Activated CD4-positive, CD25-positive, alpha-beta regulatory T cell treated with anti-CD3 and anti-CD28 coated beads, Interleukin-2, amount 50 U/mL, for 24 hours (primary cell): ENCODE measurements around the gene COL27A1.
"Not testable (repeated sequence)": the region's sequence is repeated elsewhere in the genome, so short reads cannot be mapped to it uniquely, and the experiment has no call there.

Experiments used
- ATAC-seq, 2 donors: fragments of 150-1000 bp; cut with Tn5 transposase; one replicate each; pipeline ENCODE4 v1.10.0; 2021; ENCODE audit warnings: mild to moderate bottlenecking in 1 of 2, moderate library complexity in 1 of 2

The COL27A1 gene

DNA sequence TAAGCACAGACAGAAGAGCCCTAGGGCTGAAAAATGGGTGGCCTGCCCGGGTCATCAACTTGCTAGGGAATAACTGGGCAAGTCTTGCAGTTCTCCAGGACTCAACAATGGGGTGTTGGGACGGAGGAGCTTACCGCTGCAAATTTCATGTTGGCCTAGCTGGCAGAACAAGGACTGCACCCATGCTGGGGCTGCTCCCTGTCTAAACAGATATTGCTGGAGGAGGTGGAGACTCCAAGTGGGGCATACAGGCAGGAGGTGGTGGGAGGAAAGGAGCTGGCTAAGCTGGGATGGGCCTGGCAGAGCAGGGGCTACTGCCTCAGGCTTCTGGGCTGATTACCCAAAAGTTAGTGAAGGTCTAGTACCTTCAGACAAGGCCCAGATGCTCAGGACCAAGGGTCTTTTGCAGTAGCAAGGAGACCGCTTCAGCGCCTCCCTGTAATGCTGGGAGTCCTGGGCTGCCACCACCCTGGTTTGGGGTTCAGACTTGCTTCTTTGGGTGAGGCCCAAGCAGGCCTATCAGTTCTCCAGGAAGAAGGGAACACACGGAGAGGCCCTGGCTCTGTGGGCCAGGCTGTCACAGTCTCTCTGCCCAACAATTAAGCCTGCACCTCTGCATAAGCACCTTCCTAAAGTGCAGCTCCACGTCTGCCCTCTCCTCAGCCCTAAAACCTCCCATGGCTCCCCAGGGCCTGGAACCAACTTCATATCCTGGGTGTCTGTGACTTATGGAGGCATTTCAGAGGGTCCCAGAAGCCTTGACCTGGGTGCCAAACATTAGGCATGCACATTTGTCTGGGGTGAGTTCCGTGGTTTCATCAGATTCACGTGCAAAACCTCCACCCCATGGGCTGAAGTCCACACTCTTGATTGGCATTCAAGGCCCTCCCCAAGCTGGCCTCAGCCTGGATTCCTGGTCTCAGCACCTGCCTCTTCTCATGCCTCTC lies 32.0 kb upstream of the COL27A1 start:
- no peak for ATAC-seq

DNA sequence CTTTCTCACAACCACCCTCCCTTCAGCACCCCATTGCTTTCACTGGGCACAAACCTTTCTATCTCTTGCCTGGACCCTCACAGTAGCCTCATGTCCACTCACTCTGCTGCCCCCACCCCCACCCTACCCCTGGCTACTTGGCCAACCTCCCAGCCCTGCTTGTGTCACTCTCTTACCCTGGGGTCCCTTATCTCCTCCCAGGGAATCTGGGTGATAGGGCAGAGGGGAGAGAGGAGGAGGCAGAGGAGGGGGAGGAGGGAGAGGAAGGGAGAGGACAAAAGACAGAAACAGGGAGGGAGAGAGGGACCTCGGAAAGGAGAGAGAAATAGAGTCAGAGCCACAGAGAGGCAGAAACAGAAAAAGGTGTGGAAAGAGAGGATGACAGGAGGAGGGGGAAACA lies 31.2 kb upstream of the COL27A1 start:
- no peak for ATAC-seq

DNA sequence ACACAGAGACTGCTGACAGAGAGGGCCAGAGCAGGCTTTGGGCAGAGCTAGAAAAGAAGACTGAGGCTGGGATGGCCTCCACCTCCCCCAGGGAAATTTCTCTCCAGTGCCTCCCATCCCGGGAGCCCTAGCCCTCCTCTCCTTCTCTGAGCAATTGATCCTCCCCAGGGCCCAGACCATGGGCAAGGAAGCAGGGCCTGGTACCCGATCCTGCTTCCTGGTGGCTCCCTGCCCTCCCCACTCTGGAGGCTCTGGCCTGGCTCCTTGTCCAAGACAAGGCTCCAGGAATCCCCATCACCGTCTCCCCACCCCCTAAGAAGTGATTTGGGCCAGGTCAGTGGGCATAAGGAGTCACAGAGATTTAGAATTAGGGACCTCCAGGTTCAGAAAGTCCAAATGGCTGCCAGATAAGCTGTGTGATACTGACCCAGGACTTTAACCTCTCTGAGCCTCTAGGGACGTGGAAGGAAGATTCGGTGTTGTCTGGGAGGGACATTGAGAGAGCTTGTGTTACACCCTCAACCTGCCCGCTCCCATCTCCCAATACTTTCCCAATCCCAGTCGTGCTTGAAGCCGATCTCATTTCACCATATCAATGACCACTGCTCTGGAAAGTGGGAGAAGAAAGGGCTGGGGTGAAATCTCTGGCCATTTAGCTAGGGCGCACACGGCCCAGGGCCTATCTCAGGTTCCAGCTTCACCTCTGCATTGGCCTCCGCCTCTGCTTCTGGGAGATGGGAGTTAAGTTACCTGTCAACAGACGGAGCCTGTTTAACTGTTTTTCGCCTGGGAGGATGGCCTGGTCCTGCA lies 30.5 kb upstream of the COL27A1 start:
- ATAC-seq: no peak

DNA sequence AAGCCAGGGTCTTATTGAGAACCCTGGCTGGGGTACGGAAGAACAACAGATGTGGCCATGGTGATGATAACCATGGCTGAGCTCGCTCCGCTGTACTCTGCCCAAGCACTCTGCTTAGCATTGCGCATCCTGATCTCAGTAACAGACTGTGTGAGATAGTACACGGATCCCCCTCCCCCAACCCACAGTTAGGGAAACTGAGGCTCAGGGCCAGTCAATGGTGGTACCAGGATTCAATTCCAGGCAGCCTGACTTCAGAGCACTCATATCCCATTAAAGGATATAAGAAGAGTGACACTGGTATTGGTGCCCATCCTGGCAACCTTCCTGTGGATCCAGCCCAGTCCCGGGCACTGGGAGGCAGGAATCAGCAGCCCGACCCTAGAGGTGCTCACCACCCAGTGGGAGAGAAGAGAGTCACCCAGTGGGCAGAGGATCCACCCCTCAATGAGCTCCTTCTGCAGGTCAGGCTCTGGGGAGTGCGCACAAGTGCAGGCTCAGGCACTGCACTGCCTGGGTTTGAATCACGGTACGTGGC lies 29.8 kb upstream of the COL27A1 start:
- ATAC-seq: no peak

DNA sequence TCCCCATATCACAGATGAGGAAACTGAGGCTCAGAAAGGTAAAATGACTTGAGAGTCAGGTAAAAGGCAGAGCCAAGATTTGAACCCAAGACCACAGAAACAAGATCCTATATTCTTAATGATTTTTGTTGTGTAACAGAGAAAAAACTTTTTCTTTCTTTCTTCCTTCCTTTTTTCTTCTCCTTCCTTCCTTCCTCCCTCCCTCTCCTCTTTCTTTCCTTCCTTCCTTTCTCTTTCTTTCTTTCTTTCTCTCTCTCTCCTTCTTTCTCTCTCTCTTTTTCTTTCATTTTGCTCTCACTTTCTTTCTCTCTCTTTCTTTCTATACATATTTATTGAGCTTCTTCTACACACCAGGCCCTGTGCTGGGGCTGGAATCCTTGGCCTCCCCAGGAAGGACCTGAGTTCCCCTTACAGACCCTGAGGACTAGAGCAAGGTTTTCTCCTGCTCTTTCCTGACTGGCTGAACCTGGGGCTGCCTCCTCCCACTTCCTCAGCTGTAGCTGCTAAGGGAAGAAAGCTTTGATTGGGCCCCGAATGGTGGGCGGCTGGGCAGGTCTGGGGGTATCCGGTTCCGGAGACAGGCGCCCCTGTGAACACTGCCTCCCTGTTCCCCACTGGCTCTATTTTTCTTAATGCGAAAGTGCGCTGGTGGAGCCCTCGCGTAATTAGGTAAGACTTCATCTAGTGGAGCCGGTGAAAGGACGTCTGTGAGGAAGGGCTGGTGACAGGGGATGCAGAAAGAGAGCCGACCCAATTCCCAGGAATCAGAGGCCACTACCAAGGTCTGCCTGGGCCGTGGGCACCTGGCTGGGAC lies 28.9 kb upstream of the COL27A1 start:
- ATAC-seq: no peak

DNA sequence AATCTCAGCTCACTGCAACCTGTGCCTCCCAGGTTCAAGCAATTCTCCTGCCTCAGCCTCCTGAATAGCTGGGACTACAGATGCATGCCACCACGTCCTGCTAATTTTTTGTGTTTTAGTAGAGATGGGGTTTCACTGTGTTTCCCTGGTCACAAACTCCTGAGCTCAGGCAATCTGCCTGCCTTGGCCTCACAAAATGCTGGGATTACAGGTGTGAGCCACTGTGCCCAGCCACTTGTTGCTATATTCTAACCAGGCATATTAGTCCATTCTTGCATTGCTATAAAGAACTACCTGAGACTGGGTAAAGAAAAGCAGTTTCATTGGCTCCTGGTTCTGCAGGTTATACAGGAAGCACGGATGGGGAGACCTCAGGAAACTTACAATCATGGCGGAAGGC lies 26.6 kb upstream of the COL27A1 start:
- not testable (repeated sequence) for ATAC-seq

DNA sequence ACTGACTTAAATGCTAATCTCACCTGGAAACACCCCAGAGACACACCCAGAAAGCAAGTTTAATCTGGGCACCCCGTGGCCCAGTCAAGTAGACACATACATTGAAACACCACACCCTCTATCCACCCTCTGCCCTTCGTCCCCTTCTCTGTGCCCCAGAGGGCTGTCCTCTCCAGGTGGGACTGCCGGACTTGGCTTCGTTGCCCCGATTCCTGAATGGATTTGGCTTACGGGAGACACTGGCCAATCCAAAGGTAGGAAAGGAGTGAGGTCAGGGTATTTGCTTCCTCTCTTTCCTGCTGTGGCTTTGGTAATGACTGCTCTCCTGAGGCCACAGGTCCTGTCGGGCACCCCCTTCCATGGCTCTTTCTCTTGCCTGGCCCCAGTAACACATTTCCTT lies 25.2 kb upstream of the COL27A1 start:
- no peak for ATAC-seq

DNA sequence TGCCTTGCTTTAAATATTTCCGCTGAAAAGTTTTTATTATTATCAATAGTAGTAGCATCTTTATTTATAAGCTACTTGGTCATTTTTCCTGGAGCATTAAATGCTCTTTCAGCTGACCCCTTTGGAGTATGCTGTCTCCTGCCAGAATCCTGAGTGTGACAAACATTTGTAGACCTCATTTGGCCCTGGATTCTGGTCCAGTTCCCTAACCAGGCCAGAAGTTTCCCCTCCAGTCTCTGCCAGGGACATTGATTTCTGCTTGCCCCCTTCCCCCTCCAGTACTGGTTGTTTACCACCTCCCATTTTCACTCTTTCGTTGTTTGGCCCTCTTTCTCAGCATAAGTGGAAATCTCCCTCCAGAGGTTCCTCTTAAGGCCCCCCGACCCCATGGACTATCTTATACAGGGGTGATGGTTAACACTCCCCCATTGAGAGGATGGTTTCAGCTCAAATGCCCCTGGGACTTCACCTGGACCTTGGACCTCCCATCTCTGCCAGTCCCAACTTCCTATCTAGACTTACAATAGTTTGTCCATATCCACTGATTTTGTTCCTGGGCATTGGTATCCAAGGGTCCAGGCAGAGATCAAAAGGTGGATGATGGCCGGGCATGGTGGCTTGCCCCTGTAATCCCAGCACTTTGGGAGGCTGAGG lies 24.6 kb upstream of the COL27A1 start:
- no peak for ATAC-seq

DNA sequence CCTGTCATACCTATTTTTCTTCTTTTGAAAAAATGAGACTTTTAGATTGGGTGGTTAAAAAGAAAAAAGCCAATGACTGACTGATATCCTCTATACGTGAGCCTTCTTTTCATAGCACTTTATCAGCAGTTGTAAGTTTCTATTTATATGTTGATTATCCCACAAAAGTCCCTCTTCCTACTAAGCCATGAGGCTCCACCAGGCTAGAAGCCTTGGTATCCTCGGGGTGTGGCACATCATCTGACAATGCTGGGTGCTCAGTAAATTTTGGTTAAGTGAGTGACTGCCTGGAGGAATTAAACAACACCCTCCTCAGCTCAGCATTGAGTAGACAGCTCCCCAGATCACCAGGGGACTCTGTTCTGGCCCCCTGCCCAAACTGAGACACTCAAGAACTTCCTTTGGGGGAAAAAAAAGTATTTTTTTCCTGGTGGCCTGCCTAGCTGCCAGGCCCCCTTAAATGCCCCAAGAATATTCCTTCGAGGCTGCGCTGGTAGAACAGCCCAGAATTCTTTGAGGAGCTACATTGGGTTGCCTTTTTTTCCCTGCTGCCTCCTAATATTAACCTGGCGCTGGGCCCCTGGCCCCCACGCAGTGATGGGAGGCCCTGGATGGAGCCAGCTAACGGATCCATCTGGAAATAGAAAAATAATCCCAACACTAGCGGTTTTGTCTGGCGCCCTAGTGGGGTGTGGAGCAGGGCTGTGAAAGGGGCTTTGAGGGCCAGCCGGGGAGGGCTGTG lies 23.4 kb upstream of the COL27A1 start:
- ATAC-seq: no peak

DNA sequence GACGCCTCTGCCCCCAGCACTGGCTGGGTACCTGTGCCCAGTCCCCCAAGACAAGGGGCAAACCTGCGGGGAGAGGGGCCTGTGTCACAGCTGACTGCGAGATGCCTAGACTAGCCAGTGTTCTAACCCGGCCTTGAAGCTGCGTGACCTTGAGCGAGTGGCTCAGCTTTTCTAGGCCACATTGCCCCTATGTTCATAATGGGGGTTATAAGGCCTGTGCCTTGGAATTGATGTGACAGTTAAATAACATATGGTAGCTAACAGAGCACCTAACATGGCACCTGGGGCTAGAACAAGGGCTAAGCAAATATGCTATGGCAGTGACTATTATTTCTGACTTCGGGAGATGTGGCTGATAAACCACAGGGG lies 22.8 kb upstream of the COL27A1 start:
- ATAC-seq: no peak

DNA sequence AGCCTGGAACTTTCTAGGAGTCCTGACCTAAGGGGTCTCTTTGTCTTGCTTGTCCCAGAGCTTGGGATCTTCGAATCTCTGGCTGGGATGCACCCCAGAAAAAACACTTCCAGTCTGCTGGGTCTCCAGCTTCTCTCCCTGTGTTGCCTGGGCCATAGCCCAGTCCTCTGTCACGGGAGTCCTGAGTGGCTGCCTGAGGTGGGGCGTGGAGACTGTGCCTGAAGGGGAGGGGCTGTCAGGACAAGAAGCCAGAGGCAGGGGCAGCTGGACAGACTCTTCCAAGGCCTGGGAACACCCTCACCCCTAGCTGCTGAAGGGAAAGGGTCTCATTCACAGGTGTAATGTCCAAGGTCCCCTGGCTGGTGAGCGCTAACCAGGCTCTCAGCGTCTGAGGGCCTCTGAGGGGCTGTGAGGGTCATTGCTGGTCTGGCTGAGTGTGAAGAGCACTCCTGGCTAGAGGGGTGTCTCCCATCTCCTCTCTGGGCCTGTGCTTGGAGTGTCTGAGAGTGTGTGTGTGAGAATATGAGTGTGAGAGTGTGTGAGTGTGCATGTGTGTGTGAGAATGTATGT lies 20.4 kb upstream of the COL27A1 start:
- ATAC-seq: no peak

DNA sequence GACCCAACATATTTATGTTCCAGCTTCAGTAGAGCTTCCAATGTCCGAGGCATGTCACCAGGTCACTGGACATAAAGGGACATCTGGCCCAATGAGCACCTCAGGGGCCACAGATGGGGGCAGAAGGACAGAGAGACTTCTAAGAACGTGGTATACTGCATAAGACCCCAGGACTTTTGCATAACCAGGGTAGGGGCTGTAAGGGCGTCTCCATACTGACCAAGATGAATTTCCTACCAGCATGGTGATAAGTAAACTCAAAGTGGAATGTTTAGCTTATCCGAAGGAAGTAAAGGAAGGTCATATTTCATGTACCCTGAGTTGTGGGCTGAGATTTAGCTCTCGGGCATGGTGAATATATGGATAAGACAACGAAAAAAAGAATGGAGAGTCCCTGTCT lies 17.5 kb upstream of the COL27A1 start:
- no peak for ATAC-seq

DNA sequence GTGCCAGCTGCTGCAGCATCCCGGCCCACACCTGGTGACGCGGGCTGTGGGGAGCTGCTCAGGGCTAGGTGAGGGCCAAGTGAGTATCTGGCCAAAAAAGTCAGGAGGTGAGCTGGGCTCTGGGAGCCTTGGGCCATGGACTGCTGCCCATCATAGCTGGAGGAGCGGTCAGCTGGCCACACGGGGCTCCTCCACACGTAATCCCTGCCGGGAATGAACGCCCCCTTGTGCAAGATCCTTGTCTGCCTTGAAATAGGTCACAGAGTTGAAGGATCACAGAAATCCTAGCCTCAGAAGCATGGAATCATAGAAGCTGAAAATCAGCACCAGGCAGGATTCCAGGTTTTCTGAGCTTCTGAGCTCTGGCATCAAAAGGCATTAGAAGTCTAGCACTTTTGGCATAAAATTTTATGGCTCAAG lies 16.8 kb upstream of the COL27A1 start:
- no peak for ATAC-seq

DNA sequence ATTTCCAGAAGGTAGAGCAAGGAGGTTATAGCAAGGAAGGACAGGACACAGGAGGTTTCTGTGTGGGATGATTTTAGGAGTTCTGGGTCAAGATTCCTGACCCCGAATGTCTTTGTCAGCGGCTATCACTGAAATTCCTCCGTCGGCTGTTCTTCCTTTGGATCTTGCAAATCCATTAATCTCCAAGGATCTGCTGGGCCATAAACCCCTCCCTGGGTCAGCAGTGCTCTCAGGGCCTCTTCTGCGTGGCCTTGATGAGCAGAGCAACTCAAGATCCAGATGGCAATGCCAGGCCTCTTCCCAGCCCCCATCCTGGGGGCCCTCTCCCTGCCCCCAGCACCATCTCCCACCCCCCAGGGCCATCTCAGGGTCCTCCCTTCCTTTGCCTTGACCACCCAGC lies 16.3 kb upstream of the COL27A1 start:
- no peak for ATAC-seq

DNA sequence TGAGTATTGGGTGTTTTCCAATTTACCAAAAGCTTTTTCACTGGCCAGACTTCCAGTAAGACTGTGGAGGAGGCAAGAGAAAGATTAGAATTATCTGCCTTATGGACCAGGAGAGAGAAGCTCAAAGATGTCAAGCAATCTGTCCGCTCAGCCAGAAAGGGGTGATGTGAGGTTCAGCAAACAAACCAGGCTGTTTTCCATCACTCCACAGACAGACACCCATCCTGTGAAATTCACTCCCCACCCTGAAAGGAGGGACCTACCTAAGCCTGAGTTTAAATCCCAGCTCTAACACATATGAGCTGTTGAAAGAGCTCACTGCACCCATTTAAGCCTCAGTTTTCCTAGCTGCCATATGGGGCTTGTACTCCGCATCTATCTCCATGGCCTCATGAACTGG lies 14.9 kb upstream of the COL27A1 start:
- ATAC-seq: no peak

DNA sequence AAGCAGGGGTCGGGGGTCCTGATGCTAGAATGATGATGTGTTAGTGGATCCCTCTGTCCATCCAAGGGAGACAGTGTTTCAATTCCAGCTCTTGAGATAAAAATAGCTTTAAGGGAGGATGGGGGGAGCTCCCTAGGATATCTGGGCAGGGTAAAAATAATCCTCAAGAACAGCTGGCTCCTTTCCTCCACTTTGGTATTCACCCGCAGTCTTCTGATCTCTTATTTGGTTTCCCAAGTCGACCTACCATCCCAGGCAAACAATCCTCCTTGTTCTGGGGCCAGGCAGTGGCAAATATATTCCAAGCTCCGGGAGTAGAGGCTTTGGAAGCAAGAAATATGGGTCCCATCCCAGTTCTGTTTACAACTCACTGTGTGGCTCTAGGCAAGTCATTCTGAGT lies 14.5 kb upstream of the COL27A1 start:
- no peak for ATAC-seq

DNA sequence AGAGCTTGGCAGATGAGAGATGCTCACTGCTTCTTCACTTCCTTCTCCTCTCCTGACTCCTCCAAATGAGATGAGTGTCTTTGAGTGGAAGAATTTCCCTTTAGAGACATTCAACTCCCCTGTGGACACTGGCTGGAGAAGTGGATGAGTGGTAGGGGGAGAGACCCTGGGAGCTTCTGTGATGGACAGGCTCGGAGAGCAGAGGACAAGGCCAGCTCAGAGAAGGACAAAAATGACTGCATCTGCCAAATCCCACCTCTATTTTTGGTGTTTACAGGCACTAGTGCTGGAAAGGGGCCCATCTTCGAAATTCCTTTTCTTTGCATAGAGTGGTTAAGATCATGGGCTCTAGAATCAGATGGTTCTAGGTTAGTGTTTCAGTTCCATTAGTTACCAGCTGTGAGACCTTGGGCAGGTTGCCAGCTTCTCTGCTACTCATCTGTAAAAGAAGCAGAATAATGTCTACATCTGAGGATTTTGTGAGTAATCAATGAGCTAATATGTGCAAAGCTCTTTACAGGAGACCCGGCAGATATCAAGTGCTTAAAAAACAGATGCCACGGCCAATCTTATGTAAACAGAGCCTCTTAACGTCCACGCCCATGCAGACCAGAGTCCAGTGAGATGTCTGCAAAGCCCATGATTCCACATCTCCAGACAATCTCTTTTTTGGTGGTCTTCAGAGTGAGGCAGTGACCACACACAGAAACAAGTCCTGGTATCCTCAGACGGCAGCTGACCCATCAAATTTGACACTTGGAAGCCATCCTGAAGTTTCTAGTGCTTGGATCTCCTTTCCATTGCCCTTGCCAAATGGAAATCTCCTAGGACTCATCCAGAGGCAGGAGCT lies 13.6 kb upstream of the COL27A1 start:
- ATAC-seq: no peak

DNA sequence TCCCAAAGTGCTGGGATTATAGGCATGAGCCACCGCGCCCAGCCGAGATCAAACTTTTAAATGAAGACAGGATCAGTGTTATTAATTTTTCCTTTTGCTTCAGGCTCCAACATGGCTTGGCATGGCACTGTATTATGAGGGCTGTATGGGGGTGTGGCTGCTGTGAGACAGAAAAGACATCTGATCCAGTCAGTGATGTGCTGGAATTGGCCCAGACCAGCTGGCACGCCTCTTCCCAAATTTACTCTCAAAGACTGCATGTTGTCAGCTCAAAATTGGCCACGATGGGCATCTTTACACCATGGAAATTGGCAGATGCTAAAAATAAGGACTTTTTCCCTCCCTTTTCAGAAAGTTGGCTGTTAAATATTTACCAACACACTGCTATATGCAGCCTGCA lies 12.1 kb upstream of the COL27A1 start:
- ATAC-seq: no peak

DNA sequence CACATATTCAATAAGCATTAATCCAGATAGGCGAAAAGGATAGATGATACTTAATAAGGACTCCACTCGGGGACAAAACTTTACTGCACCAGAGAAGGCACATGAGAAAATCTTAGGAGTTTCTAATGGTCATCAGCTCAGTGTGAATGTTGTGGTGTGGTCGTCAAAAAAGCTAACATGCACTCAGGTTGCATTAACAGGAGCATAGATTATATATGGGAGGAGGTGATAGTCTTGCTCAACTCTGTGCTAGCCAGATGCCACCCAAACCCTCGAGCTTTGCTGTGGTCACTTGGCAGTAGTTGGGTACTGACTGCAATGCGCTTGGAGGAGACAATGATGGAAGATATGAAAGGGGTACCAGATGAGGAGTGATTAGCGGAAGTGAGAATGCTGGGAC lies 8.6 kb upstream of the COL27A1 start:
- ATAC-seq: no peak

DNA sequence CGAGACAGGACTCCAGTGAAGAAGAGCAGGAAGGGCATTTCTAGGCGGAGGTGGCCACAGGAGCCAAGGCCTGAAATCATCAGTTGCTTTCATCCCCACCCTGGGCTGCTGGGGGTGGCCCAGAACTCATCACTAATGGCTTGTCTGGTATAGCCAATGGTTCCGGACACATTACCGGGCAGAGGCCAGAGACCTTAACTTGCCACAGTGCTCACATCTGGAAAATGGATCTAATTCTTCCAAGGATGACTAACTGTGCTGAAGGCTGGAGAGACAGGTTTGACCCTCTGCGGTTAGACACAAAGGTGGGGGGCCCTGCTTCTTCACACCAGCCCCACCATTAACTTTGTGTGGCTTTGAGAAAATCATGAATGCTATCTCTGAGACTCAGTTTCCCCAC lies 6.2 kb upstream of the COL27A1 start:
- no peak for ATAC-seq
